Renal cortical epithelial cell (primary cell): ENCODE data around the gene TMEM234. TPM values are rescaled to one million over a fixed set of nuclear protein-coding genes. Genes with fewer than 3 reads are reported as not detected.
"Not testable (repeated sequence)": the region's sequence is repeated elsewhere in the genome, so short reads cannot be mapped to it uniquely, and the experiment has no call there.

Source experiments
- DNase-seq: peaks from one replicate; pipeline ENCODE4 v3.0.0-alpha.2; 2011; ENCODE audit warnings: low read depth
- total RNA-seq: library from RNA; depleted of rRNA; stranded (reverse); fragments of >200 nt; gene quantifications from 2 replicates; pipeline ENCODE4 v1.2.3, GENCODE V29; 2014

The TMEM234 gene
- total RNA-seq, result 9.4 and 19.8 TPM in 2 replicates

DNA sequence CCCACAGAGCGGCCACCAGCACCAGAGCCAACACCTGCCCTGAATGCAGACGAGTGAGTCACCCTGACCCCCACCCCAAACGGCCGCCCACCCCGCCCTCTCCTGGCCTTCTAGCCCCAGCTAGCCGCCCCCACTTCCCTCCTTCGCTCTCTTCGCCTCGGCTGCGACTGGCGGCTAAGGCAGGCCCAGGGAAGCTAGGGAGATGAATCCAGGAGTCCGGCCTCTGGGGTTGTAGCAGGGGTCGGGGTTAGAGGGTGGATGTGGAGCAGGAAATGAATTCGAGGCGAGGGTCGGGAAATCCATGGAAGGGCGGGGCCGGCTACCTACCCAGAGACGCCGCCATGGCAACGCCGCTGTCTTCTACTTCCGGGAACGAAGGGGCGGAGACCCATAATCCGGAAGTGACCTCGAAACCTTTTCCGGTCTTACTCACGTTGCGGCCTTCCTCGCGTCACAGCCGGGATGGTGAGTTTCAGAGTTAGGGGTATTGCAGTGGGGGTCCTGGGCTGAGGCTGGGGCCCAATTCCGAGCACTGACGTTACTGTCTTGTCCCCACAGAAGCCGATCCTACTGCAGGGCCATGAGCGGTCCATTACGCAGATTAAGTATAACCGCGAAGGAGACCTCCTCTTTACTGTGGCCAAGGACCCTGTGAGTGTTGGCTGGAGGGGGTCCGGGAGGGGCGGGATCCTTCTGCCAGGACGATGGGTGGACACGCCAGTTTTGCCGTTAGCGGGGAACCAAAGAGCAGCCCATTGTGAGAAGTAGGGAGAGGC lies at the start of gene TMEM234, which contains the start of gene EIF3I:
Gene TMEM234 (minus strand): TSS at position 374 of the 776 bp plus-strand sequence. CDS start 31 bp downstream, at position 343.
Gene EIF3I (plus strand): TSS at position 428 of the 776 bp plus-strand sequence. CDS start 35 bp downstream, at position 463.
- peak; percentile 88 for DNase-seq

DNA sequence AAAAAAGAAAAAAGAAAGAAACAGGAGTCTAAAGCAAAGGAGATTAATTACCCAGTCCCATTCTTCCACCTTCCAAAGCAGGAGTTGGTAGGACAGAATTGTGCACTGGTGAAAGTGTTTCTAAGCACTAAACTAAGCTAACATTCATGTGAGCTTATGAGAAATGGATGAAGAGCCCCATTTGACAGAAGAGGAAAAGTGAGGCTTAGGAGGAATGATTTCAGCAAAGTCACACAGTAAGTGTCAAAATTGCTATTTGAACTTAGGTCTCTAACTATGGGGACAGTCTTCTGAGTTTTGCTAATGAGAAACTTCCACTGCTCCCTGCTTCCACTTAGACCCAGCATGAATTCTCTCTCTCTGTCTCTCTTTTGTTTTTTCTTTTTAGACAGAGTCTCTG lies 47.6 kb upstream of the TMEM234 start:
- no peak for DNase-seq

DNA sequence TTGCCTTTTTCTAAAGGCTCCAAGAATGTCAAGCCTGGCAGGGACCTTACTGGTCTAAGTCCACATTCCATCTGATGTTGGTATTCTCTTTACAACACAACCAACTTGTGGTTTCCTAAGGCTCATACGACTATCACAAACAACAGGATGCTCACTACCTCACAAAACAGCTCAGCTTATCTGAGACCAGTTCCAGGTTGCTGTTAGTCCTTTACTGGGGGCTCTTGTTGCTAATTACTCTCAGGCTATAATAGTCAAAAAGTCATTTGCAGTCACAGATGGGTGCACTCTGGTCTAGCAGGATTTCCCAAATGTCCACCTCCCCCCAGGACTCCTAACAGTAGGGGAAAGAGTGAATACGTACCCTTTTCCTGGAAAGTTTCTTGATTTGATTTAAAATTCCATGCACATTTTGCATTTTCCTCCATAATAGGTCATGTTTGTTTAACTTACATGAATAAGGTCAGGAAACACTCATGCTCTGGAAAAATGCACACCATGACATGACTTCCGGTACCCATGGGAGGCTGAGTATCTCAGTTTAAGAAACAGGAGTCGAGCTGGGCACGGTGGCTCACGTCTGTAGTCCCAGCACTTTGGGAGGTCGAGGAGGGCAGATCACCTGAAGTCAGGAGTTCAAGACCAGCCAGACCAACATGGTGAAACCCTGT lies 44.9 kb upstream of the TMEM234 start:
- peak; percentile 72 for DNase-seq

DNA sequence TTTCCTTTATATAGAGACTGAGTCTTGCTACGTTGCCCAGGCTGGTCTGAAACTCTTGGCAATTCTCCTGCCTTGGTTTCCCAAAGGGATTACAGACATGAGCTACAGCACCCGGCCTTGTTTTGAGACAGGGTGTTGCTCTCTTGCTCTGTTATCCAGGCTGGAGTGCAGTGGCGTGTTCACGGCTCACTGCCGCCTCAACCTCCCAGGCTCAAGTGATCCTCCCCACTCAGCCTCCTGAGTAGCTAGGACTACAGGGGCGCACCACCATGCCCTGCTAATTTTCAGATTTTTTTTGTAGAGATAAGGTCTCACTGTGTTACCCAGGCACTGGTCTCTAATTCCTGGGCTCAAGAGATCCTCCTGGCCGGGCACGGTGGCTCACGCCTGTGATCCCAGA lies 43.7 kb upstream of the TMEM234 start:
- no peak for DNase-seq

DNA sequence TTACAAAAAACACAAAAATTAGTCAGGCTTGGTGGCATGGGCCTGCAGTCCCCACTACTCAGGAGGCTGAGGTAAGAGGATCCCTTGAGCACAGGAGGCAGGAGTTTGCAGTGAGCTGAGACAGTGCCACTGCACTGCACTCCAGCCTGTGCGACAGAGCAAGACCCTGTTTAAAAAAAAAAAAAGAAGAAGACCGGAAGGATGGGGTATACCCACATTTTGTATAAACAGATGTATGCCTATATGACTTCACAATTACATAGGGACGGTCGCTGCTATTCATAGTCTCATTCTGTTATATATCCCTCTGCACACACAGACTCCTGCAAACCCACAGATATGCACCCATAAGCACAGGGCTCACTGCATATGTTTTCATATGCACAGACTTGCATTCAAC lies 41.6 kb upstream of the TMEM234 start:
- no peak for DNase-seq

DNA sequence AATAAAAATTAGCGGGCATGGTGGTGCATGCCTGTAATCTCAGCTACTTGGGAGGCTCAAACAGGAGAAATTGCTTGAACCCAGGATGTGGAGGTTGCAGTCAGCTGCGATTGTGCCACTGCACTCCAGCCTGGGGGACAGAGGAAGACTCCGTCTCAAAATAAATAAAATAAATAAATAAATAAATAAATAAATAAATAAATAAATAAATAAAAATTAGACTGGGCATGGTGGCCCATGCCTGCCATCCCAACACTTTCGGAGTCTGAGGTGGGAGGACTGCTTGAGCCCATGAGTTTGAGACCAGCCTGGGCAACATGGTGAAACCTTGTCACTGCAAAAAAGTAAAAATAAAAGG lies 41.1 kb upstream of the TMEM234 start:
- DNase-seq, result not testable (repeated sequence)

DNA sequence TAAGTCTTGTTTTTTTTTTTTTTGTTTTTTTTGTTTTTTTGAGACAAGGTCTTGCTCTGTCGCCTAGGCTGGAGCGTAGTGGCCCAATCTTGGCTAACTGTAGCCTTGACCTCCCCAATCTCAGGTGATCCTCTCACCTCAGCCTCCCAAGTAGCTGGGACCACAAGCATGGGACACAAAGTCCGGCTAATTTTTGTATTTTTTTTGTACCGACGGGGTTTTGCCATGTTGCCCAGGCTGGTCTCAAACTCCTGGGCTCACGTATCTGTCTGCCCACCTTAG lies 35.0 kb upstream of the TMEM234 start:
- DNase-seq, result no peak

DNA sequence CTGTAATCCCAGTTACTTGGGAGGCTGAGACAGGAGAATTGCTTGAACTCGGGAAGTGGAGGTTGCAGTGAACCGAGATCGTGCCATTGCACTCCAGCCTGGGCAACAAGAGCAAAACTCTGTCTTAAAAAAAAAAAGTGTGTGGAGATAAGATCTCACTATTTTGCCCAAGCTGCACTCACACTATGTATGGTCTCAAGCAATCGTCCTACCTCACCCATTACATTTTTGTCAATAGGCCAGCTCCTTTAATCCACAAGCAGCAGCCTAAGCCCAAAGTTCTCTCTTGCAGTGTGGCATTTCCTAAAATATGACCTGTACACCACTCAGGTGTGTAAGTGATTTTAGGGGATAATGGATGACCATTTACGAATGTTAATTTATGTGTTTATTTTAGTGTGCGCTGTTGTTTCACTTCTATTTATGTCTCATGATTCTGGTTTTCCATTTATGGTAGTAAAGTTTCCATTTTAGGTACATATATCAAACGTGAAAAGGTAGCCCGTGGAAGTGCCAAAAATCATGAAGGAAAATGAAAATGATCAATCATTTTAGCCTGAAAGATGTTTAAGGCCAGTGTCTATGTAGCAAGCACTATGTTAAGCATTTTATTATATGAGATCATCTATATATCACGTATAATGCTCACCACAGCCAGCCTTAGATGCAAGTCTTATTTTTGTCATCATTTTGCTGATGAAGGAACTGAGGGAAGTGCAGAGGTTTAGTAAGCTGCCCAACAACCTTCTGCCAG lies 34.5 kb upstream of the TMEM234 start:
- no peak for DNase-seq

DNA sequence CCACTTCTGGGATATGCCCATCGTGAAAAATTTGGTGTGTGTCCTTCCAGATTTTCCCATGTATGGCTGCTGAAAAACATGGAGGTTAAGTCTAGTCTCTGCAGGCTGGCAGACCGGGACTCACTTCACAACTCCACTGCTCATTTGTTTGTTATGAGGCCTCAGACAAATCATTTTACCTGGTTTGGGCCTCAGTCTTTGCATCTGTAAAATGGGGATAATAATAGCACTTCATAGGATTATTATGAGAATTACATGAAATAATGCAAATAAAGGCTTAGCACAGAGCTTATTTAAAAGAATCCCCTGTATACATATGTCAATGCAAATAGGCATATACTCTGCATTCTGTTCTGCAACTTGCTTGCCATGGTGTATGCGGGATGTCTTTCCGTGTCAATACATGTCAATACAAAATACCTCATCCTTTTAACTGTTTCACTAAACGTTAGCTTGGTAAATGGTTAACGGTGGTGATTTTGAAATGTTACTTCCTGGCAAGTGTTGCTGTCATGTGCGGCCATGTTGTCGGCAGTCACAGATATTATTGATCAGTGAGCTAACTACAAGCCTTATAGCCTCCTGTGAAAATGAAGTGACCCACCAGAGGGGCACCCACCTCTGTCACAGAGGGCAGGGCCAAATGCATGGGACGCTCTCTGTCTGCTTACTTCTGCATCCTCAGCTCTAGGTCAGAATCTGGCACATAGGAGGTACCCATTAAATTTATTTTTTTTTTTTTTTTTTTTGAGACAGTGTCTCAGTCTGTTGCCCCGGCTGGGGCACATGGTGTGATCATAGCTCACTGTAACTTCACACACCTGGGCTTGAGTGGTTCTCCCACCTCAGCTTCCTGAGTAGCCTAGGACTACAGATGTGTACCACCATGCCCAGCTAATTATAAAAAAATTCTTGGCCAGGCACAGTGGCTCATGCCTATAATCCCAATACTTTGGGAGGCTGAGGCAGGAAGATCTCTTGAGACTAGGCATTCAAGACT lies 33.2 kb upstream of the TMEM234 start:
- DNase-seq, result no peak

DNA sequence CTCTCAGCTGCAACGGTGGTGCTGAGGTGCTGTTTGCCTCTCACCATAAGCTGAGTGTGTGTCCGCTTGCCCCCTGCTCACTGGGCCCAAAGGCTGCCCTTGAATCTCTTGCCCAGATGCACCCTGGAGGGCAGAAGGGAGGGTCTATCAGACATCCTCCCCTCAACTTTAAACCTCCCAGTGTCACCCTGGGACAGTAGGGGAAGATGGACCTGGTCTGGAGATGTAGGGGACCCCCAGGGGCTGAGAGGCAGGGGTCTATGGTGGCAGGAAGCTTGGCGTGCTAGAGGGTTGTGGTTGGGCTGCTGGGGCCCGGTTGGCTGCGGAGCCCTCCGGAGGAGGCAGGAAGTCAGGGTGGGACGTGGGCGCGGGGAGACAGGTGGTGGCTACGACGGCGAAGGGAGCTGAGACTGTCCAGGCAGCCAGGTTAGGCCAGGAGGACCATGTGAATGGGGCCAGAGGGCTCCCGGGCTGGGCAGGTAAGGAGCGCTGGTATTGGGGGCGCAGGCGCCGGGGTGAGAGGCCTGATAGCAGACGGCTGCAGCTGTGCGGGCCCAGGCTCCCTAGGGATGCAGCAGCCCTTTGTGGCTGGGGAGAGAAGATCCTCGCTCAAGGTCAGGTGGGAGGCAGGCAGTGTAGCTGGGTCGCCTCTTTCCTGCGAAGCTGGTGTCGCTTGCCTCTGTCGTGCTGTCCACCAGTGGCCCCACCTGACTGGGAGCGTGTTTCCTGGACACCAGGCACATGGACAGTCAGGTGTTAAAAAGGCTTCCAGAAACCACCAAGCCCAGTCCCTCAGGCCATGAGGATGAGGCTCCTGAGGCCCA lies 29.0 kb upstream of the TMEM234 start, which contains the start of gene LCK:
Gene LCK (plus strand): TSS at position 373 of the 824 bp plus-strand sequence. CDS start 23,065 bp downstream, outside the sequence.
- no peak for DNase-seq

DNA sequence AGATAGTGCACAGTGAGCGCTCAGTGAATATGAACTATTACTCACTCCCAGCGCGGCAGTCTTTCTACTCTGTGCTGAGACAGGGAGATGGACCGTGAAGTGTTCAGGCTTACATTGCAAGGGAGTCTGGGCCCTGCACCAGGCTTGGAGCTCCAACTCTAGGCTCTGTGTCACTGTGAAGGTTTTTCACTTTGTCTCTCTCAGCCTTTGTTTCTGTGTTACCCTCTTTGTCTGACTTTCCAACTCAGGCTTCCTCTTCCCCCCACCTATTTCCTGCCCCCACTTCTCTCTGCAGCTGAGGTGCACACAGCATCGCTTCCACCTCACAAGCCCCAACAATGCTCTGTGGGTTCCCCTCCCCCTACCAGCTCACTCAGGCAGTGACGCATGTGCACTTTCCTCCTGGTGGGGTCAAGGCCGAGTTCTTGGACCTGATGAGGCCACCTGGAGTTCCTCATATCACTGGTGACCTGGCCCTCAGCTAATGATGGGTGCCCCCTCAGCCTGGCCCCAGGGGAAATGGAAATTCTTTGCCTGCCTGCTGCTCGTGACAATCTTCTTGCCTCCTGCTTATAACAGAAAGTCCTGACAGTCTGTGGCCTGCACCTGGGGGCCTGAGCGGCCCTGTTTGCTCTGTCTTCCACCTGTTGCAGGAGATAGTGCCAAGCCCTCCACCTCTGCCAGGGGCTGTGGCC lies 27.8 kb upstream of the TMEM234 start:
- peak; percentile 59 for DNase-seq

DNA sequence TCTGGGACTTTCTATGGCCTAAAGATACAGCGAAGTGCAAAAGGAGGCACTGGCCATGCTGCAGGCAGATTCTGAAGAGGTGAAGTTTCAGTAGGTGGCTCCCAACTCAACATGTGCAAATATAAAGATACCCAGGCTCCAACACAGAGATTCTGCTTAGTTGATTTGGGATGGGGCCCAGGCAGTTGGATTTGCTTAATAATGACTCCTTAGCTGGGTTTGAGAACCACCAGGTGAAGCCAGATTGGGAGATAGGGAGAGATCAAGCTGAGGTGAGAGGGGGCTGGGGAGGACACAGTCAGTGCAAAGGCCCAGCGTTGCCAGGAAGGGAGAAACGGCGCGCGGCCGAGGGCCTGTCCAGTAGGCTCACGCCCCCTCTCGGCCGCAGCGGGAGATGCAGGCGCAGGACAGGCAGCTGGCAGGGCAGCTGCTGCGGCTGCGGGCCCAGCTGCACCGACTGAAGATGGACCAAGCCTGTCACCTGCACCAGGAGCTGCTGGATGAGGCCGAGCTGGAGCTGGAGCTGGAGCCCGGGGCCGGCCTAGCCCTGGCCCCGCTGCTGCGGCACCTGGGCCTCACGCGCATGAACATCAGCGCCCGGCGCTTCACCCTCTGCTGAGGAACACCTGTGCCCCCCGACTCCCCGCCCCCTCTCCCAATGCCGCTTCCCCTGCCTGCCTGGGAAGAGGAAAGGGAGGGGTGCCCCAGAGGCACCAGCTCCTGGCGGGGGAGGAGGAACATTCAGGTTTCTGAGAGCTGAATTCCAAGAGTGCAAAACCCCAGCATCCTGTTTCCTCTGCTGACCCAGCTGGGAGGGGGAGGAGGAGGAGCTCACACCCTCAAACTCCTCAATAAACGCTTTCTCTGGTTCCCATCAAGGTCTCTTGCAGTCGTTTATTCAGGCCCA lies 26.1 kb upstream of the TMEM234 start:
- DNase-seq, result peak; percentile 43

DNA sequence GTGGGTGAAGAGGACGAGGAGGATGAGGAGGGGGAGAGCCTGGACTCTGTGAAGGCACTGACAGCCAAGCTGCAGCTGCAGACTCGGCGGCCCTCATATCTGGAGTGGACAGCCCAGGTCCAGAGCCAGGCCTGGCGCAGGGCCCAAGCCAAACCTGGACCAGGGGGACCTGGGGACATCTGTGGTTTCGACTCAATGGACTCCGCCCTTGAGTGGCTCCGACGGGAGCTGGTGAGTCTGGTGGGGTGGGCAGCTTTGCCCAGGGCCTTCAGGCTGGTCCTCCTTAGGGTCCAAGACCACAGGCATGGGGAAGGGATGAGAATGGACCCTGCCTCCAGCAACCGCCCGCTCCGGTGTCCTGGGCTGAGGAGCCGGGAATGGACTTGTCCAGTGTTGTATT lies 25.3 kb upstream of the TMEM234 start:
- no peak for DNase-seq

DNA sequence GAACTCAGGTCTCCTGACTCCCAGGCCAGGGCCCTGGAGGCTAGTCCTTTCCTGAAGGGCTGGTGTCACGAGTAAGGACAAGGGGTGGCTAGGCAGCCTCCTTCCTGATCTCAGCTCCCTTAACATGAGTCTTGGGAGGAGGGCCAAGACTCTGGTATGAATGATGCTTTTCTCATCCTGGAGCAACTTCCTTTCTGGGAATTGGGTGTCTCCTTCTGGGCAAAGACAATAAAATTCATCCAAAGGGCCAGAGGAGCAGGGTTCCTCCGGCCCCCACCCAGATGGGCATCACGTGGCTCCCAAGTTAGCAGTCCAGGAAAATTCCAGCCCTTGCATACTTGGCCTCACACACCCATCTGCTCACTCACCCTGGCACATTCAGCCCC lies 24.7 kb upstream of the TMEM234 start, which contains the start of gene FAM167B:
Gene FAM167B (plus strand): TSS at position 335 of the 386 bp plus-strand sequence. CDS start 200 bp downstream, outside the sequence.
- no peak for DNase-seq

DNA sequence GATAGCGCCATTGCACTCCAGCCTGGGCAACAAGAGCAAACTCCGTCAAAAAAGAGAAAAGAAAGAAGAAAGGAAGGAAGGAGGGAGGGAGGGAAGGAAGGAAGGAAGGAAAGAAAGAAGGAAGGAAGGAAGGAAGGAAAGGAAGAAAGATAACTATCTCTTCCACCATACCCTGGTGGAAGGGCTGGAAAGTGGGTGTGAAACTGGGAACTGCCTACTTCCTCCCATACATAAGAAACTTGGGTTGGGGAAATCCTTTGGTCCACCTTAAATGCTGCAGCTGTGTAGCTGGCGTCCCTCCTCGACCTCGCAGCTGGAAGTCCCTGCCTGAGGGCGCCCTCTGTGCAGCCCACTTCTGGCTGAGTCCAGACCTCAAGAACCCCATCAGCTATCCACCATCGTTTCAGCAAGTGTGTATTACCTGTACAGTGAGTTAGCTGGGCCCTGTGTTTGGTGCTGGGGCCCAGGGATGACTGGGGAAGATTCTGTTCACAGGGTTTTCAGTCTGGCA lies 20.2 kb upstream of the TMEM234 start:
- no peak for DNase-seq

DNA sequence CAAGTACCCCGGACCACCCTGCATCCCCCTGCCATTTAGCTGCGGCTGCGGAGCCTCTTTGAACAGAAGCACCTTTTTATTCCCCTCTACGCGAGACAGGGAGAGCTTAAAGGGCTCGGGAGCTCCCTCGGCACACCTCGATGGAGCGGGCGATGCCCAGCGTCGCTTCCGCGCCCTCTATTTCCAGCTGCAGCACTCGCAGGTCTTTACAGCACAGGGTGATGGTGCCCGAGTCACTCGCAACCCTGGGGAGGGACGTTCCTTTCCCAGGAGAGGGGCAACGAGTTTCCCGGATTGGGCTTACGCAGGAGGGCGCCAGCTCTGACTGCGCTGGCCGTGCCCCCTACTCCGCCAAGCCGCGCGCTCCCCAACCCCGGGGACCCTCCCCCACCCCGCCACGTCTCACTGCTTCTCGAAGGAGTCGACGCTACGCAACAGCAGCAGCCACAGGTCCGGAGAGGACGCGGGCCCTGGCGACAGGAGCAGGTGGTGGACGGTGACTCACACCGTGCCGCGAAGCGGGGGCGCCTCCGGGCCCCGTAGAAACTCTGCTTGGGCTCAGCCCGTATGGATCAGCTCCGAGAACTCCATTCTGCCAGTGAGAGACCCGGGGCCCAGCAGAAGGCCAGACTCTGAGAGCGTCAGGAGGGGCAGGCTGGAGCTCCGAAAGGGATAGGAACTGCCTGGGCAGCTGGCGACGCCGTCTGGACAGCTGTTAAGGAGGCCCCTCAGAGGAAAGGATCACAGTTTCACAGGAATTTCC lies 19.0 kb upstream of the TMEM234 start:
- peak; percentile 38 for DNase-seq

DNA sequence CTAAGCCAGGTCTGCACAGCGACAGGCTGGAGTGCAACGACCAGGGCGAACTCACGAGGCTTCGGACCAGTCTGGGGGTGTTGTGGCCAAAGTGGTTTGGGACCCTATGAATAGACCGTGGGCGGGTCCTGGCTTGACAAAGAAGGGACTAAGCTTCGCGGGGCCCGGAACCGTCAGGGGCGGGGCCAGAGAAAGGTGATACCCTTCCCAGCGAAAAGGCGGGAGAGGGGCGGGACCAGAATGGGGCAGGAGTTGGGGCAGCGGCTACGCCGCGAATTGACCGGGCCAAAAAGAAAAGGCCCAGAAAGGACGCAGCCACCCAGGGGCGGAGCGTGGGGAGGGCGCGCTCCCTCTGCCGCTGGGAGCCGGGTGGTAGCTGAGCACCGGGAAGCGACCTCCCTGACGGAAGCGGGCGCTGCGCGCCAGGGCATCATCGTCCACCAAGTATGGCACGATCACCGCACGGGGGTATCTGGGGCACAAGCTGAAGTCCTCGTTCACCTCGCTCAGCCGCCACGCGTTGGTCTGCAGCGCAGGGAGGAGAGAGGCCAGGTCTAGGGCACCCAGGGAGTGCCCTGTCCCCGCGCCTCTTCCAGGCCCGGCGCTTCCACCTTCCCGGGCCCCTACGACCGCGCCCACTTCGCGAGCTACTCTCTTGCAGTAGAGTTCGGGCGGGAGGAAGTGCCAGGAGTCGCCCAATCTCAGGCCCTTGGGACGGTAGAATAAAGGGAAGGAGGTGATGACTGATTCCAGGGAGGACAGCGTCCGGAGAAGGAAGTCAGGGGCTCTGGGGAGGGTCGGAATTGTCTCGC lies 18.2 kb upstream of the TMEM234 start:
- no peak for DNase-seq
